ENCODE data around the gene GPC1. TPM values are rescaled to one million over a fixed set of nuclear protein-coding genes. Genes with fewer than 3 reads are reported as not detected.

The GPC1 gene
- total and polyA plus RNA-seq, 2 experiments from 2014 or later: 9.0 to 46.2 TPM

- H2AFZ ChIP-seq: no peak overlapping the region
- Mint-ChIP-seq H3K4me1 (peaks cover 16% of the 10 kb centered on the region), H3K27ac (no peak overlapping the region), H3K4me3 (no peak overlapping the region), H3K9me3 (no peaks in the 10 kb centered on the region), H3K27me3 (ENCODE audit: insufficient read depth, low read depth, poor library complexity) (peaks cover 11% of the 10 kb centered on the region), H3K36me3 (ENCODE audit: low read depth) (peaks cover 2% of the 10 kb centered on the region; the same call in 1 of the 3 replicates)
- peaks cover 16% of the 10 kb centered on the region for H3K27me3 ChIP-seq (ENCODE audit: insufficient read depth)
- H3K27ac ChIP-seq (ENCODE audit: low read depth): no peak overlapping the region
- H4K20me1 ChIP-seq (replicated peaks; ENCODE audit: insufficient read depth): peaks cover 5% of the 10 kb centered on the region; the same call in 1 of the 2 replicates
- H3K79me2 ChIP-seq (replicated peaks; ENCODE audit: insufficient read depth): no peaks in the 10 kb centered on the region
- no peak overlapping the region for H3K4me2 ChIP-seq
- 0 out of 2 replicates have a peak, but pooled peaks cover 5% of the 10 kb centered on the region for H3F3A ChIP-seq (replicated peaks; ENCODE audit: low read depth)
- DNase-seq (ENCODE audit: low spot score): no peak
- no peaks in the 10 kb centered on the region for H3K9me2 ChIP-seq (ENCODE audit: insufficient read depth)
- no peak for ATAC-seq
- no peak overlapping the region for H3K4me3 ChIP-seq
- TF ChIP-seq EZH2 (IDR thresholded peaks at IDR 0.05; ENCODE audit: low read depth, unreplicated experiment) (no peak), CREB1 (CRISPR knock-in tag; IDR thresholded peaks at IDR 0.05; ENCODE audit: low read depth) (no peak), ZNF114 (CRISPR knock-in tag; IDR thresholded peaks at IDR 0.05) (no peak), CTCF (conservative IDR thresholded peaks at IDR 0.05; ENCODE audit: low read depth in 2 of 2) (no peak), ETS1 (IDR thresholded peaks at IDR 0.05) (no peak), ZNF331 (CRISPR knock-in tag; IDR thresholded peaks at IDR 0.05; ENCODE audit: low read depth) (no peak), EZH2phosphoT487 (IDR thresholded peaks at IDR 0.05; ENCODE audit: unreplicated experiment) (no peak), REST (IDR thresholded peaks at IDR 0.05; ENCODE audit: unreplicated experiment) (no peak), NANOG (IDR thresholded peaks at IDR 0.05; ENCODE audit: borderline replicate concordance) (no peak), STAT1 (IDR thresholded peaks at IDR 0.05; ENCODE audit: unreplicated experiment) (no peak), ZNF462 (CRISPR knock-in tag; IDR thresholded peaks at IDR 0.05) (no peak), POLR2AphosphoS5 (IDR thresholded peaks at IDR 0.05; ENCODE audit: low read depth) (no peak)
- H3K36me3 ChIP-seq (ENCODE audit: insufficient read depth): no peaks in the 10 kb centered on the region
- H3K4me1 ChIP-seq (ENCODE audit: insufficient read depth): peaks cover 20% of the 10 kb centered on the region; the same call in 1 of the 2 replicates
Measured at GRCh38 chr2:240460253-240460711, 24.8 kb downstream of the GPC1 start.
